ENCODE results near the gene THBS1. TPM values are rescaled to one million over a fixed set of nuclear protein-coding genes. Genes with fewer than 3 reads are reported as not detected.

THBS1 gene
- total RNA-seq, 1 experiment from 2014 or later = 342 TPM

GRCh38 chr15:39542385-39543065, 38.4 kb upstream of the THBS1 start:
- no peaks in the 10 kb centered on the region for H3K27me3 Mint-ChIP-seq (ENCODE audit: insufficient read depth, unreplicated experiment)
- no peaks in the 10 kb centered on the region for H3K36me3 Mint-ChIP-seq (ENCODE audit: insufficient read depth, unreplicated experiment)
- H3K4me3 Mint-ChIP-seq (ENCODE audit: unreplicated experiment) = no peak overlapping the region
- Histone ChIP-seq H3K9me3 (peaks cover 13% of the 10 kb centered on the region), H3K27me3 (replicated peaks; ENCODE audit: control insufficient read depth, insufficient read depth, low read length) (no peaks in the 10 kb centered on the region), H3K4me1 (no peaks in the 10 kb centered on the region), H3K36me3 (ENCODE audit: control insufficient read depth, insufficient read depth, low read length) (no peaks in the 10 kb centered on the region), H3K4me3 (ENCODE audit: low read depth, low read length) (no peak overlapping the region)
- peaks cover 39% of the 10 kb centered on the region for H3K9me3 Mint-ChIP-seq (ENCODE audit: unreplicated experiment)
- H3K27ac Mint-ChIP-seq (ENCODE audit: unreplicated experiment) = no peak overlapping the region
- no TSS peak for BruUV-seq (replicated peaks)
- intact Hi-C loops (cut with micrococcal nuclease; ENCODE audit: unreplicated experiment) = no loop called here
- H3K4me1 Mint-ChIP-seq (ENCODE audit: low read depth, unreplicated experiment) = no peaks in the 10 kb centered on the region
- TF ChIP-seq CTCF (IDR thresholded peaks at IDR 0.05; ENCODE audit: insufficient read depth in 1 of 2, low read depth in 1 of 2, low read length in 1 of 2, severe bottlenecking in 1 of 2, unreplicated experiment in 1 of 2) = no peak
- ChIA-PET CTCF (no interaction called here), POLR2A (no interaction called here)
- no peak for DNase-seq

GRCh38 chr15:39543651-39544050, 37.2 kb upstream of the THBS1 start:
- Mint-ChIP-seq H3K27ac (ENCODE audit: unreplicated experiment) (no peak overlapping the region), H3K4me1 (ENCODE audit: low read depth, unreplicated experiment) (no peaks in the 10 kb centered on the region), H3K4me3 (ENCODE audit: unreplicated experiment) (no peak overlapping the region), H3K27me3 (ENCODE audit: insufficient read depth, unreplicated experiment) (no peaks in the 10 kb centered on the region), H3K36me3 (ENCODE audit: insufficient read depth, unreplicated experiment) (no peaks in the 10 kb centered on the region), H3K9me3 (ENCODE audit: unreplicated experiment) (peaks cover 35% of the 10 kb centered on the region)
- POLR2A ChIA-PET = no interaction called here
- peaks cover 13% of the 10 kb centered on the region for H3K9me3 ChIP-seq
- intact Hi-C loops (cut with micrococcal nuclease; ENCODE audit: unreplicated experiment) = no loop called here
- BruUV-seq (replicated peaks) = no TSS peak
- CTCF ChIA-PET = interaction anchor here (1.1 kb wide), 1 partner anchor 37 kb away, joined by 9 read pairs; the partner anchor contains the start of gene THBS1
- no peaks in the 10 kb centered on the region for H3K4me1 ChIP-seq
- H3K36me3 ChIP-seq (ENCODE audit: control insufficient read depth, insufficient read depth, low read length) = no peaks in the 10 kb centered on the region
- DNase-seq = peak in 1 of 2 experiments; percentile 17
- no peak overlapping the region for H3K4me3 ChIP-seq (ENCODE audit: low read depth, low read length)
- H3K27me3 ChIP-seq (replicated peaks; ENCODE audit: control insufficient read depth, insufficient read depth, low read length) = no peaks in the 10 kb centered on the region
- no peak for TF ChIP-seq CTCF (IDR thresholded peaks at IDR 0.05; ENCODE audit: insufficient read depth in 1 of 2, low read depth in 1 of 2, low read length in 1 of 2, severe bottlenecking in 1 of 2, unreplicated experiment in 1 of 2)

- Mint-ChIP-seq H3K27ac (ENCODE audit: unreplicated experiment) (no peak overlapping the region), H3K4me3 (ENCODE audit: unreplicated experiment) (no peak overlapping the region), H3K9me3 (ENCODE audit: unreplicated experiment) (peaks cover 35% of the 10 kb centered on the region), H3K4me1 (ENCODE audit: low read depth, unreplicated experiment) (no peaks in the 10 kb centered on the region), H3K27me3 (ENCODE audit: insufficient read depth, unreplicated experiment) (no peaks in the 10 kb centered on the region), H3K36me3 (ENCODE audit: insufficient read depth, unreplicated experiment) (no peaks in the 10 kb centered on the region)
- no peaks in the 10 kb centered on the region for H3K4me1 ChIP-seq
- intact Hi-C loops (cut with micrococcal nuclease; ENCODE audit: unreplicated experiment) = no loop called here
- ChIA-PET POLR2A (no interaction called here), CTCF (no interaction called here)
- BruUV-seq (replicated peaks) = no TSS peak
- no peaks in the 10 kb centered on the region for H3K27me3 ChIP-seq (replicated peaks; ENCODE audit: control insufficient read depth, insufficient read depth, low read length)
- H3K36me3 ChIP-seq (ENCODE audit: control insufficient read depth, insufficient read depth, low read length) = no peaks in the 10 kb centered on the region
- H3K4me3 ChIP-seq (ENCODE audit: low read depth, low read length) = no peak overlapping the region
- no peak for TF ChIP-seq CTCF (IDR thresholded peaks at IDR 0.05; ENCODE audit: insufficient read depth in 1 of 2, low read depth in 1 of 2, low read length in 1 of 2, severe bottlenecking in 1 of 2, unreplicated experiment in 1 of 2)
- H3K9me3 ChIP-seq = peaks cover 13% of the 10 kb centered on the region
- no peak for DNase-seq
Observed at GRCh38 chr15:39546842-39547241, 34.0 kb upstream of the THBS1 start.

Measured in Caco-2 (cell line).